Esophagus muscularis mucosa (tissue), 4 donors: Measurements from ENCODE around the gene ENTPD6.

ENCODE experiments used
- CTCF ChIP-seq, 3 experiments: fragments of 200-600 bp in 2 of 3; fragments of 450-650 bp in 1 of 3; sonication (generic) in 2 of 3; IDR thresholded peaks; one replicate each; pipeline ENCODE4 v1.5.1; 2017 to 2019; ENCODE audit warnings: antibody characterized with exemption in 3 of 3, mild to moderate bottlenecking in 2 of 3, moderate library complexity in 1 of 3
- EP300 ChIP-seq: sonication (generic); formaldehyde crosslinking; IDR thresholded peaks from one replicate; pipeline ENCODE4 v1.6.1; 2017; ENCODE audit warnings: antibody characterized with exemption
- POLR2A ChIP-seq: fragments of 450-650 bp; IDR thresholded peaks from one replicate; pipeline ENCODE4 v1.6.1; 2017; ENCODE audit warnings: antibody characterized with exemption, moderate library complexity, mild to moderate bottlenecking, low read depth
- POLR2AphosphoS5 ChIP-seq, 2 donors: sonication (generic); formaldehyde crosslinking; IDR thresholded peaks; one replicate each; pipeline ENCODE4 v1.6.1; 2017; ENCODE audit warnings: antibody characterized with exemption in 2 of 2

GRCh38 chr20:25197870-25198190 lies 2.3 kb downstream of the ENTPD6 start:
- TF ChIP-seq CTCF (IDR thresholded peaks at IDR 0.05) (no peak), POLR2A (no peak), POLR2AphosphoS5 (IDR thresholded peaks at IDR 0.05) (no peak), EP300 (no peak)
